Mesenchymal stem cell (in vitro differentiated cells and primary cell): ENCODE results near the gene PTPRA.

Experiments
- DNase-seq: peaks from one replicate; pipeline ENCODE4 v3.0.0-alpha.2; 2013
- H2AFZ ChIP-seq: one replicate; pipeline ENCODE4 v1.6.1; 2013; ENCODE audit warnings: low read depth, mild to moderate bottlenecking, control low read depth, inconsistent platforms, low read length, moderate library complexity
- H2AK5ac ChIP-seq: 2 replicates; pipeline ENCODE4 v1.6.1; 2013; ENCODE audit warnings: low read length, moderate library complexity, mild to moderate bottlenecking, inconsistent platforms; ENCODE audit not compliant: severe bottlenecking
- H2BK120ac ChIP-seq: one replicate; pipeline ENCODE4 v1.6.1; 2013; ENCODE audit warnings: low read depth, mild to moderate bottlenecking, inconsistent platforms, low read length, moderate library complexity
- H2BK12ac ChIP-seq, 2 experiments: one replicate each; pipeline ENCODE4 v1.6.1; 2013; ENCODE audit warnings: inconsistent platforms in 2 of 2, low read length in 2 of 2, mild to moderate bottlenecking in 2 of 2, moderate library complexity in 2 of 2, control low read depth in 1 of 2
- H2BK15ac ChIP-seq: one replicate; pipeline ENCODE4 v1.6.1; 2013; ENCODE audit warnings: mild to moderate bottlenecking, low read depth, inconsistent platforms; ENCODE audit not compliant: poor library complexity, severe bottlenecking
- H2BK5ac ChIP-seq: 2 replicates; pipeline ENCODE4 v1.6.1; 2013; ENCODE audit warnings: low read depth, mild to moderate bottlenecking, low read length, control low read depth, inconsistent platforms; ENCODE audit not compliant: poor library complexity, severe bottlenecking
- H3K14ac ChIP-seq, 2 experiments: one replicate each; pipeline ENCODE4 v1.6.1; 2013; ENCODE audit warnings: inconsistent platforms in 2 of 2, low read length in 2 of 2, control low read depth in 1 of 2, mild to moderate bottlenecking in 1 of 2, moderate library complexity in 1 of 2
- H3K18ac ChIP-seq, 2 experiments: one replicate each; pipeline ENCODE4 v1.6.1; 2013; ENCODE audit warnings: inconsistent platforms in 2 of 2, low read length in 2 of 2, control low read depth in 1 of 2, low read depth in 1 of 2, mild to moderate bottlenecking in 1 of 2
- H3K23ac ChIP-seq, 2 experiments: one replicate each; pipeline ENCODE4 v1.6.1; 2013; ENCODE audit warnings: inconsistent platforms in 2 of 2, low read length in 2 of 2, mild to moderate bottlenecking in 2 of 2, moderate library complexity in 2 of 2, control low read depth in 1 of 2
- H3K27ac ChIP-seq: 2 replicates; pipeline ENCODE4 v1.5.1; 2013; ENCODE audit warnings: mild to moderate bottlenecking, moderate library complexity, low read length, control low read depth, inconsistent platforms; ENCODE audit not compliant: poor library complexity, severe bottlenecking
- H3K27me3 ChIP-seq, 2 experiments: 2 replicates each; pipeline versions ENCODE4 v1.6.1 to v1.7.0; 2013; ENCODE audit warnings: low read length in 2 of 2, mild to moderate bottlenecking in 2 of 2, moderate library complexity in 2 of 2, control low read depth in 1 of 2, inconsistent platforms in 1 of 2; ENCODE audit not compliant: control insufficient read depth in 1 of 2, insufficient read depth in 1 of 2
- H3K36me3 ChIP-seq, 2 experiments: 2 replicates each; pipeline versions ENCODE4 v1.6.1 to v1.7.0; 2013; ENCODE audit warnings: low read length in 2 of 2, control low read depth in 1 of 2, inconsistent platforms in 1 of 2, low read depth in 1 of 2, mild to moderate bottlenecking in 1 of 2; ENCODE audit not compliant: insufficient read depth in 2 of 2, control insufficient read depth in 1 of 2
- H3K4ac ChIP-seq, 2 experiments: one replicate each; pipeline ENCODE4 v1.6.1; 2013; ENCODE audit warnings: inconsistent platforms in 2 of 2, low read length in 2 of 2, mild to moderate bottlenecking in 2 of 2, moderate library complexity in 2 of 2, control low read depth in 1 of 2, low read depth in 1 of 2
- H3K4me1 ChIP-seq: 2 replicates; pipeline ENCODE4 v1.6.1; 2013; ENCODE audit warnings: low read depth, low read length, control low read depth; ENCODE audit not compliant: control insufficient read depth, insufficient read depth
- H3K4me2 ChIP-seq: 2 replicates; pipeline ENCODE4 v1.6.1; 2013; ENCODE audit warnings: low read length, mild to moderate bottlenecking, inconsistent platforms; ENCODE audit not compliant: poor library complexity, severe bottlenecking
- H3K4me3 ChIP-seq, 2 experiments: 2 replicates each; pipeline versions ENCODE4 v1.5.1 to v1.7.0; 2013; ENCODE audit warnings: low read length in 2 of 2, mild to moderate bottlenecking in 2 of 2, control low read depth in 1 of 2, low read depth in 1 of 2; ENCODE audit not compliant: insufficient read depth in 1 of 2
- H3K79me1 ChIP-seq: replicated peaks from 2 replicates; pipeline ENCODE4 v1.6.1; 2013; ENCODE audit warnings: mild to moderate bottlenecking, control low read depth, low read length, inconsistent platforms; ENCODE audit not compliant: poor library complexity, severe bottlenecking
- H3K9ac ChIP-seq: 2 replicates; pipeline ENCODE4 v1.7.0; 2013; ENCODE audit warnings: mild to moderate bottlenecking, low read length, moderate library complexity
- H3K9me3 ChIP-seq: 2 replicates; pipeline ENCODE4 v1.7.0; 2013; ENCODE audit warnings: mild to moderate bottlenecking, low read length; ENCODE audit not compliant: control insufficient read depth
- H4K8ac ChIP-seq: one replicate; pipeline ENCODE4 v1.6.1; 2013; ENCODE audit warnings: inconsistent platforms, mild to moderate bottlenecking, low read length, moderate library complexity
- H4K91ac ChIP-seq: one replicate; pipeline ENCODE4 v1.6.1; 2013; ENCODE audit warnings: mild to moderate bottlenecking, low read length, inconsistent platforms
- WGBS: methylation state at CpG from one replicate; pipeline ENCODE4 v1.1.7; 2013; ENCODE audit warnings: mixed read lengths; 5-methylcytosine and 5-hydroxymethylcytosine counted together

Gene PTPRA

DNA sequence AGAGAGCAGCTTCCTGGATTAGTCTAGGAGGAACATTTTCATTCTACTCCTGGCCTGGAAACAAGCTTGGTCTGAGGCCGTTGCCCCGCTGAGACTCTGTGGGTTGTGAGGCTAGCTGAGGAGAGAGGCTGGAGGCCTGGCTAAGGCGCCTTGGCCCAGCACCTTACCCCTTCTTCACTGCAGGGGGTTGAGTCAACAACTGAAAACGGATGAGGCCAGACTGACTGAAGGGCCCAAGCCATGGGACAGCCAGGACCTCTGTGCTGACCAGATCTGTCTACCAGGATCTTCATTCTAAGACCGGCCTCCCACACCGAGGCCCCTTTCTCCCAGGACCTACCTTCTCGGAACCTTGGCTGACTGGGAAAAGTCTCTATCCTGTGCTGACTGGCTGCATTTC lies 214.8 kb downstream of the PTPRA start:
- no peaks in the 10 kb centered on the region for H3K79me1 ChIP-seq
- peaks cover 0 to 4% of the 10 kb centered on the region in 2 experiments for H3K36me3 ChIP-seq

More for the DNA sequence above, 214.8 kb downstream of the PTPRA start:
- peaks cover 12% of the 10 kb centered on the region for H3K4me1 ChIP-seq
- no peak overlapping the region for H3K4ac ChIP-seq
- H3K4me3 ChIP-seq: no peak overlapping the region
- H2BK5ac ChIP-seq: no peak overlapping the region
- no peak overlapping the region for H4K8ac ChIP-seq
- no peak overlapping the region for H3K4me2 ChIP-seq
- no peak overlapping the region for H2AK5ac ChIP-seq
- H2BK12ac ChIP-seq: no peak overlapping the region
- DNase-seq: no peak
- peak overlapping the region in 1 of 2 experiments; percentile 29 for H3K14ac ChIP-seq
- H3K23ac ChIP-seq: no peak overlapping the region
- H3K27me3 ChIP-seq: peaks cover 32 to 49% of the 10 kb centered on the region in 2 experiments
- no peak overlapping the region for H3K18ac ChIP-seq
- WGBS: 73% methylated on average over 7 of the region's 7 CpGs
- H2BK15ac ChIP-seq: no peak overlapping the region
- H3K27ac ChIP-seq: no peak overlapping the region
- no peaks in the 10 kb centered on the region for H3K9me3 ChIP-seq
- no peak overlapping the region for H2BK120ac ChIP-seq
- no peak overlapping the region for H2AFZ ChIP-seq
- H3K9ac ChIP-seq: no peak overlapping the region
- H4K91ac ChIP-seq: no peak overlapping the region
